SK-N-SH treated with all-trans-retinoic acid at 6 μM for 48 hours (cell line): Measurements from ENCODE around the gene APOL4.

Experiments
- ARNTL ChIP-seq: fragments of 450-650 bp; formaldehyde crosslinking; IDR thresholded peaks from 2 replicates; pipeline ENCODE4 v1.5.0; 2020; ENCODE audit warnings: low read depth, mild to moderate bottlenecking, moderate library complexity, borderline replicate concordance
- CREB5 ChIP-seq: fragments of 250-450 bp; sonication (Bioruptor Pico); IDR thresholded peaks from 2 replicates; pipeline ENCODE4 v1.5.1; 2020; ENCODE audit warnings: low read depth, mild to moderate bottlenecking, moderate library complexity
- ISL1 ChIP-seq: fragments of 250-450 bp; sonication (Bioruptor Pico); IDR thresholded peaks from 2 replicates; pipeline ENCODE4 v2.1.2; 2022; ENCODE audit warnings: mild to moderate bottlenecking, moderate library complexity
- POU6F1 ChIP-seq: fragments of 250-450 bp; sonication (Bioruptor Pico); IDR thresholded peaks from 2 replicates; pipeline ENCODE4 v1.8.0; 2021; ENCODE audit warnings: low read depth, mild to moderate bottlenecking, moderate library complexity, borderline replicate concordance
- RARB ChIP-seq: fragments of 250-450 bp; sonication (Bioruptor Pico); IDR thresholded peaks from 2 replicates; pipeline ENCODE4 v1.8.0; 2021; ENCODE audit warnings: mild to moderate bottlenecking, moderate library complexity
- ZFP3 ChIP-seq: fragments of 250-450 bp; sonication (Bioruptor Pico); IDR thresholded peaks from 2 replicates; pipeline ENCODE4 v1.5.0; 2020; ENCODE audit warnings: mild to moderate bottlenecking, moderate library complexity
- ZFP30 ChIP-seq: fragments of 450-650 bp; formaldehyde crosslinking; IDR thresholded peaks from 2 replicates; pipeline ENCODE4 v1.5.0; 2022; ENCODE audit warnings: mild to moderate bottlenecking, moderate library complexity

DNA sequence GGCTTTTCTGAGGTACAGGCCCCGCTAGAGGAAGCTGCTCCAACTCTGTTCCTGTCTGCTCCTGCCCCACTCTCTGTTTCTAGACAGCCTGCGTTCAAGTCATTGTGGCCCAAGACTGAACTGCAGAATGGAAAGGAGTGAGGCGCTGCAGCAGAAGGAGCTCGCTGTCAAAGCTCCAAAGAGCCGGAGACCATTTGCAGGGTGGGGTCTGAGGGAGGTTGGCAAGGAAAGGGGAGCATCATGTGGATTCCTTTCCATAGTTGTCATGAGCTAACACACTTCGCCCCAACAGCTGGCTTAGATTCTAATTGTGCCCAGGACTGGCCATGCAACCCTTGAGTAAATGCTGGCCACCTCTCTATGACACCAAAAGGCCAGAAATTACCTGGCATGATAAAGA is 18.8 kb downstream of the APOL4 start:
- TF ChIP-seq ZFP3: no peak
- no peak for TF ChIP-seq RARB (CRISPR knock-in tag)
- TF ChIP-seq ZFP30 (CRISPR knock-in tag): no peak
- TF ChIP-seq ARNTL: no peak
- TF ChIP-seq ISL1: no peak
- TF ChIP-seq CREB5: no peak
- no peak for TF ChIP-seq POU6F1
